ENCODE results near the gene WBP2.
"Not testable (repeated sequence)": the region's sequence is repeated elsewhere in the genome, so short reads cannot be mapped to it uniquely, and the experiment has no call there.

WBP2 gene

GRCh38 chr17:75888484-75888883, 33.3 kb upstream of the WBP2 start:
- no peak for DNase-seq

GRCh38 chr17:75885860-75886259, 30.7 kb upstream of the WBP2 start:
- DNase-seq = not testable (repeated sequence)

- no peak for DNase-seq
Observed at GRCh38 chr17:75885431-75885830, 30.3 kb upstream of the WBP2 start.

DNA sequence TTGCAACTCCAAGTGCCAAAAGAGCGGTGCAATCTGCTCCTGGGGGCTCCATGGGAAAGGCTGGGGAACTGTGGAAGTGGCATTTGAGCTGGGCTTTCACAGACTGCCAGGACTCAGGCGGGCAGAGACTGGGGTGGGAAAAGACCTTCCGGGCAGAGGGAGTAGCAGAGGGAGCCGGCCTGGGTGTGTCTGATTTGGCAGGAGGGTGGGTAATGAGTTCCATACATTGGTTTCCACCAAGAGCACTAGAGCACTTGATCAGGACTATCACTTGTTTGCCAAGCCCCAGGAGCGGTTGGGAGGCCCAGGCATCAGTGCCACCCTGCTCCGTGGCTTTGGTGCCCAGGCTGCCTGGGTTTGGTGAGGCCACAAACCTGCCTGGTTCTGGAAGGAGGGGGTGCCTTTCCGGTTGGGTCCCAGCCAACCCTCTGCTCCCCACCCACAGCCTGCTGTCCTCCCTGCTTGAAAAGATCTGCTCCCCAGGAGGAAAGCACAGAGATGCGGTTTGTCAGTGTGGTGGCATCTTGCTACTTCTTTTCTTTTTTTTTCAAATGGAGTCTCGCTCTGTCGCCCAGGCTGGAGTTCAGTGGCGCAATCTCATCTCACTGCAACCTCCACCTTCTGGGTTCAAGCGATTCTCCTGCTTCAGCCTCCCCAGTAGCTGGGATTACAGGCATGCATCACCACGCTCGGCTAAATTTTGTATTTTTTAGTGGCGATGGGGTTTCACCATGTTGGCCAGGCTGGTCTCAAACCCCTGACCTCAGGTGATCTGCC, 26.7 kb upstream of the WBP2 start:
- no peak for DNase-seq

GRCh38 chr17:75880266-75880665, 25.1 kb upstream of the WBP2 start:
- no peak for DNase-seq

DNA sequence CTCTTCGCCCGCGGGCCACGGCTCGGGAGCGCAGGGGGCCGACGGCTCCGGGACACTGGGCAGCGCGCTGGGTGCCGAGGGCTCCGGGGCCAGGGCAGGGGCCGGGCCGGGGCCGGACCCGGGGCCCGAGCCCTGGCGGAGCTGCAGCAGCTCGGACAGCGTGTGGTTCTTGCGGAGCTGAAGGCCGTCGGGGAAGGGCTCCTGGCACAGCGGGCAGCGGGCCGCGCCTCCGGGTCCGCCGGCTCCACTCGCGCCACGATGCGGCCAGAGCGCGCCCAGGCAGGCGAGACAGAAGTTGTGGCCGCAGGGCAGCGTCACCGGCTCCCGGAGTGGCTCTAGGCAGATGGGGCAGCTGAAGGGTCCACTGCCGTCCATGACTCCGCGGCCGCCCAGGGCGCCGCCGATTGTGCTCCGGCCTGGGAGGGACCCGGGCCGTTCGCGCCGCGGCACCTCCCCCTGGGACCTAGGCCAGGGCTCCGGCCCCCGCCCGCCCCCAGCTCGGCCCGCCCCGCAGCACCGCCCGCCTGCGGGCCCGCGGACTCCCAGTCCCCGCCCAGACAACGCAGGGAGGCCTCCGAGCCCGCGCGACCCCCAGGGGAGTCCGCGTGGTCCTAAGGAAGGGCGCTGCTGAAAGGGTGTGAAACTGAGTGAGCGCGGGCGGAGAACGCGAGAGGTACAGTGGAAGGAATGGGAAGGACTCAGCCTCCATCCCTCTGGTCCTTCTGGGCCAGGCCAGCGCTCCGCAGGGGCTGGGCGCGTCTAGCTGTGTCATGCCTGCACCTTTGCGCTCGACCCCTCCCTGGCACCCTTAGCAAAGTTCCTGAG, 23.3 kb upstream of the WBP2 start, which contains the start of gene TRIM47:
TRIM47 (minus strand) TSS at position 408 of the 825 bp plus-strand sequence; CDS start at position 375, 33 bp downstream.
- peak; percentile 72 for DNase-seq

DNA sequence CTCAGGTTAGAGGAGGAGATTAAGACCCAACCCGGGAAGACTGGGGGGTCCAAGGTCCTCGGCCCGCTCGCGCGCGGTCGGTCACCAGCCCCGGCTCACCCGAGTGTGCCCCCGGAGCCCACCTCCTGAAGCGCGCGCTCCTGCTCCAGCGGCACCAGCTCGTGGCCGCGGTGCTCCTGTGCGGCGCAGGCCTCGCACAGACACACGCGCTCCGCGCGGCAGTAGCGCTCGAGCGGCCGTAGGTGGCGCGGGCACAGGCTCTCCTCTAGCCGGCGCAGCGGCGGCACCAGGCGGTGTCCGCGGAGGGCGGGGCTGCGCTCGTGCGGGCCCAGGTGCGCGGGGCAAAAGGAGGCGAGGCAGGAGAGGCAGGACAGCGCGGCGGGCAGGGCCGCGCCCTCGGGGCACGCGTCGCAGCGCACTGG, 22.6 kb upstream of the WBP2 start:
- DNase-seq = peak; percentile 85

GRCh38 chr17:75876938-75877751, 22.0 kb upstream of the WBP2 start:
- DNase-seq = peak; percentile 79

DNA sequence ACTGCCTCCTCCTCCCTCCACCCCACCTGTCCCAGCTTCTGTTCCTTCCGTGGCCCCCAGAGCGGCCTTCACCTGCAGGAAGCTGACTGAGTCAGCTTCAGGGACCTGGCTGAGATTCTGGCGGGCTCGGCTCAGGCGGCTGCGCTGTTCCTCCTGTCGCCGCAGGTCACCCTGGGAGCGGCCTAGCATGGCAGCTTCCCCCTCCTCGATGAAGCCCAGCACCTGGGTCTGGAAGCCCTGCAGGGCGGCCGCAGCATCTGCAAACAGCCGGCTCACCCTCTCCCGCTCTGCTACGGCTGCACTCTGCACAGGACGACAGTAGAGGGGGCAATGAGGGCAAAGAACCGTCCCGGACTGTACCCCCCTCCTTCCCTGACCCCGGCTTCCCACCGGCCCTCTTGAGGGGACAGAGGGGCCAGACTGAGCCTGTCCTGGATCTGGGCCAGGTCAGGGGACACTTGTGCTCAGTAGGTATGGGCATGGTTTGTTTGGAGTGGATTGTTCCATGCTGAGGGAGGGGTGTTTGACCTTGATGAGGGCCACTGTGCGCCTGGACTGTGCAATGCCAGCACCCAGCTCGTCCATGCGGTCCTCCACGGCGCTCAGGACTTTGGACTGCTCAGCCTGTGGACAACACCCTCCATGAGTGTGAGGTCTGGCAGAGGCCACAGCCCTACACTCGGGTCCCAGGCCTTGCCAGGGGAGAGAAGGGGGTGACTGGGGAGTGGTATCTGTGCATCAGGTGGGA, 21.2 kb upstream of the WBP2 start:
- peak; percentile 85 for DNase-seq

DNA sequence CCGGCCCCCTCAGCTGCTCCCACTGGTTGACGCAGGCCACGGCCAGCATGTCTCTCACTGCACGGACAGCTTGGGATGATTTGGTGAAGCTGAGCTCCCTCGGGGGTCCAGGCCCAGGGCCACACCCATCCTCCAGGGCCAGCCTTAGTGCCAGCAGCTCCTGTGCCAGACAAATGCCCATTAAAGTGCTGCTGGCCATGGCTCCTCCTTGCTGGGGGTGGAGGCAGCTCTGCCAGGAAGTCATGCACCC, 20.7 kb upstream of the WBP2 start:
- no peak for DNase-seq

GRCh38 chr17:75875182-75875939, 20.2 kb upstream of the WBP2 start:
- no peak for DNase-seq

DNA sequence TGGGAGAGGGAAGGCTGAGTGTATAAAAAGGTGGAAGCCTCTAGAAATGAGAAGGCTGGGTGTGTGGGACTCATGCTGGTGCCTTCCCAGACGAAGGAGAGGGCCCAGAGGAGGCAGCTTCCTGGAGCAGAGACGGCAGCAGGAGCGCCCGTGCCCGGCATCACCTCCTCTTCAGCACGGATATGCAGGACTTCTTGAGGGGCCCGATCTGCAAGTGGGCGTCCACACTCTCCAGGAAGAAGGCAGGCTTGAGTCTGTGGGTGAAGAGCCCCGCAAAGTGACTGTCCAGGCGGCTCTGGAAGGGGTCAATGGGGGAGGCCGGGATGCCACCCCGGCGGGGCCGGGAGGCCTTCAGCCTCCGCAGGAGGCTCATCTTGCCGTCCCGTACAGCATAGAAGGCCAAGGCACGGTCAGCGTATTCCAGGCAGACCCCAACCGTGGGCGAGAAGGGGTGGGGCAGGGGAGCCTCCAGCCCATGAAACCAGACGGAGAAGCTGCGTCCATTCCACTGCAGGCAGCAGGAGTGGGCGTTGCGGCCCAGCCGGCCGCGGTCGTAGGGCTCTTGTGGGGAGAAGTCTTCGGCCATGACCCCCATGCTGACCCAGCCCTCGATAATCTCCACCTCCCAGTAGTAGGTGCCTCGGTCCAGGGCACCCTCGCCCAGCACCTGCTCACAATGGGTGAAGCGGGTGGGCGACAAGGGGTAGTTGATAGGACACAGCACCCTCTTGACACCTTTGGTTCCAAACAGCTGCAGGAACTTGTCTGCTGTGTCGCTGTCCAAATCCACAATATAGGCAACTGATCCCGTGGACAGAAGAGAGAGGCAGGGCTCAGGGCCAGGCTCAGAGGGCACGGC, 19.4 kb upstream of the WBP2 start:
- DNase-seq = no peak

GRCh38 chr17:75873587-75874322, 18.6 kb upstream of the WBP2 start:
- no peak for DNase-seq

- DNase-seq = no peak
Observed at GRCh38 chr17:75872434-75873351, 17.6 kb upstream of the WBP2 start.

DNA sequence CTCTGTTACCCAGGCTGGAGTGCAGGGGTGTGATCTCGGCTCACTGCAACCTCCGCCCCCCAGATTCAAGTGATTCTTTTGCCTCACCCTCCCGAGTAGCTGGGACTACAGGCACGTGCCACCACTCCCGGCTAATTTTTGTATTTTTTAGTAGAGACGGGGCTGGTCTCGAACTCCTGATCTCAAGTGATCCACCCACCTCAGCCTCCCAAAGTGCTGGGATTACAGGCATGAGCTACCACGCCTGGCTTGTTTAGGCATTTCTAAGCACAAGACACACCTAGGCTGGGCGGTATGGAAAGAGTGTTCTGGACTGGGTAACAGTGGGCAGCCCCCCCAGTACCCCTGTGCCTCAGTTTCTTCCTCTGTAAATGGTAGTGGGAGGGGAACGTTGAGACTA, 15.1 kb upstream of the WBP2 start:
- not testable (repeated sequence) for DNase-seq

- DNase-seq = no peak
Observed at GRCh38 chr17:75869282-75870141, 14.4 kb upstream of the WBP2 start.

GRCh38 chr17:75868730-75869281, 13.7 kb upstream of the WBP2 start:
- not testable (repeated sequence) for DNase-seq

All from activated CD8-positive, alpha-beta memory T cell treated with anti-CD3 and anti-CD28 coated beads, Interleukin-2, amount 50 U/mL, for 48 hours (primary cell).